AG04449 (cell line): Measurements from ENCODE around the gene DCANP1.

Experiments used
- CTCF ChIA-PET: fragments of 350-600 bp; formaldehyde crosslinking; extraction: SDS; loops from one replicate; lab custom pipeline; 2021; ENCODE audit warnings: antibody characterized with exemption; lab: Yijun Ruan, JAX
- POLR2A ChIA-PET: fragments of 400-600, 350-600 bp; formaldehyde crosslinking; extraction: SDS; loops from one replicate; lab custom pipeline; 2020; ENCODE audit warnings: antibody characterized with exemption, inconsistent platforms; lab: Yijun Ruan, JAX
- DNase-seq: peaks from one replicate; pipeline ENCODE4 v3.0.0-alpha.2; 2010; ENCODE audit warnings: low read depth, low spot score
- H3K4me3 ChIP-seq: 2 replicates; pipeline ENCODE4 v1.5.1; 2011; ENCODE audit warnings: low read depth, mild to moderate bottlenecking, control low read depth, low read length
- TF ChIP-seq, protein P1 (sequence below): IDR thresholded peaks from one replicate; pipeline ENCODE4 v1.5.1; 2011; ENCODE audit warnings: mild to moderate bottlenecking, moderate library complexity, low read length, control low read depth, inconsistent platforms; ENCODE audit not compliant: insufficient read depth; ENCODE audit errors: missing control alignments

DCANP1 gene

GRCh38 chr5:135441919-135442318, 5.2 kb downstream of the DCANP1 start:
- CTCF ChIA-PET = interaction anchor here (0.6 to 10.7 kb wide), 5 partner anchors 16 to 287 kb away, joined by 3 to 134 read pairs (median 28); no protein-coding TSS in a partner anchor
- POLR2A ChIA-PET = no interaction called here
- TF ChIP-seq, protein P1, sequence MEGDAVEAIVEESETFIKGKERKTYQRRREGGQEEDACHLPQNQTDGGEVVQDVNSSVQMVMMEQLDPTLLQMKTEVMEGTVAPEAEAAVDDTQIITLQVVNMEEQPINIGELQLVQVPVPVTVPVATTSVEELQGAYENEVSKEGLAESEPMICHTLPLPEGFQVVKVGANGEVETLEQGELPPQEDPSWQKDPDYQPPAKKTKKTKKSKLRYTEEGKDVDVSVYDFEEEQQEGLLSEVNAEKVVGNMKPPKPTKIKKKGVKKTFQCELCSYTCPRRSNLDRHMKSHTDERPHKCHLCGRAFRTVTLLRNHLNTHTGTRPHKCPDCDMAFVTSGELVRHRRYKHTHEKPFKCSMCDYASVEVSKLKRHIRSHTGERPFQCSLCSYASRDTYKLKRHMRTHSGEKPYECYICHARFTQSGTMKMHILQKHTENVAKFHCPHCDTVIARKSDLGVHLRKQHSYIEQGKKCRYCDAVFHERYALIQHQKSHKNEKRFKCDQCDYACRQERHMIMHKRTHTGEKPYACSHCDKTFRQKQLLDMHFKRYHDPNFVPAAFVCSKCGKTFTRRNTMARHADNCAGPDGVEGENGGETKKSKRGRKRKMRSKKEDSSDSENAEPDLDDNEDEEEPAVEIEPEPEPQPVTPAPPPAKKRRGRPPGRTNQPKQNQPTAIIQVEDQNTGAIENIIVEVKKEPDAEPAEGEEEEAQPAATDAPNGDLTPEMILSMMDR = no peak
- no peak for DNase-seq
- H3K4me3 ChIP-seq = no peak overlapping the region

DNA sequence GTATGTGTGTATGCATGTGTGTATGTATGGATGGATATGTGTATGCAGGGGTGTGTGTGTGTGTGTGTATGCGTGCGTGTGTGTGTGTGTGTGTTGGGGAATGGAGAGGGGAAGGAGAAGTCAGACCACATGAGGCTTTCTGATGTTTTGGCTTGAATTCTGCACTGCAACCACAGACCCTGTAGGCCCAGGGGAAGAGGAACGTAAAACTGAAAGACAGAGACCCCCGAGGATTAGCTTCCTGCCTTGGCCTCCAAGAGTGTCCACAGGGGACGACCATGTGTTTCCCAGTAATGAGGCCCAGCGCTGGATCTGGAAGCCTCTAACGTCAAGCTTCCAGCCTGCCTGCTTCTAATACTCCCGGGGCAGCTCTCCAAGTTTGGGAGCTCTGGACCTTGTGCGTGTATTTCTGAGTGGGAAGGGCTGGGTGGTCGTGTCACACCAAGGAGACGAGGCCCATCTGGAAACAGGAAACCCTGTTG, 5.8 kb downstream of the DCANP1 start:
- ChIA-PET CTCF (interaction anchor here (1.0 to 10.7 kb wide), 6 partner anchors 15 to 117 kb away, joined by 3 to 134 read pairs (median 20); no protein-coding TSS in a partner anchor), POLR2A (no interaction called here)
- TF ChIP-seq, protein P1 = no peak
- no peak overlapping the region for H3K4me3 ChIP-seq
- DNase-seq = no peak

DNA sequence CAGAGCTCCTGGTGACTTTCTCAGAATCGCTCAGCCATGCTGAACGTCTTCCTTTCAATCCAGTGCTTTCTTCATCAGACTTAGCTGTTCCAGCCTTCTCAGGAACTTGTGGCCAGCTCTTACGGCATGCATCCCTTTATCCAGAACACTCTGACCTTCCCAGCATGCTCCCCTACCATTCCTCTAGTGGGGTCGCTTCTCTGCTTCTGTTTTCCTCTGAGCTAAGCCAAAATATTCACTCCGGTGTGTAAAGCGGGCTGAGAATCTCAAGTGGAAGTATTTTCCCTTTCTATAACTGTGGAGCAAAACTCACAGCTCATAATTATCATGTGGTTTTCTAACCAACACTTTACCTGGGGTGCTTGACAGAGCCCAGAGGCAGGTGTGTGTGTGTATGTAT, 6.2 kb downstream of the DCANP1 start:
- no peak for DNase-seq
- TF ChIP-seq, protein P1 = no peak
- POLR2A ChIA-PET = no interaction called here
- no peak overlapping the region for H3K4me3 ChIP-seq
- CTCF ChIA-PET = interaction anchor here (0.7 to 10.7 kb wide), 11 partner anchors 8 to 119 kb away, joined by 3 to 134 read pairs (median 3); no protein-coding TSS in a partner anchor

- H3K4me3 ChIP-seq = no peak overlapping the region
- TF ChIP-seq, protein P1 = no peak
- no peak for DNase-seq
- ChIA-PET CTCF (interaction anchor here (0.9 to 10.7 kb wide), 11 partner anchors 8 to 391 kb away, joined by 3 to 134 read pairs (median 5); partner anchors contain the start of gene DCANP1), POLR2A (no interaction called here)
These were observed 7.6 kb downstream of the DCANP1 start for GRCh38 chr5:135439231-135440205.

DNA sequence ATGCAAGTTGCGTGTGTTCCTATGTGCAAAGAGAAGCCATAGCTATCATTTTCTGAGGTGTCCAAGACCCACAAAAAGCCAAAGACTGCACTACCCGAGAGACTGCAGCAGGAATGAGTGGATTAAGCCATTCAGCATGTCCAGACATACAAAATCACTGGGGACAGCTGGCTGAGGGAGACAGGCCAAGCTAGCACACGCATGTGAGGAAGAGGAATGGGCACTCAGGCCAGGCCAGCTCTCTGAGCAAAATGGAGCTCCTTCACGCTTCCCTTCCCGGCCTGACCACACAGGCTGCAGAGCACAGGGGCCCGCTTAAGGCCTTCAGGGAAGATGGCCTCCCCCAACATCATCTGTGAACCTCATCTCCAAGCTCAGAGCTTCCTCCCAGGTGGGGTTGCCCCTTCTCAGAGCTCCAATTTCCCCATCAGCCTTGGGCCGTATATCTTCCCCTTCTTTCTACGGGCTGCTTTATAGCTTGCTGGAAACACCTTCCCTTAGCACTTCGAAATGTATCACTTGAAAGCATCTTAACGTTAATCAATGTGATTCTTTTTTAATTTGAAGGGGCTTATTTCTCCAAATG, 8.4 kb downstream of the DCANP1 start:
- TF ChIP-seq, protein P1 = no peak
- ChIA-PET POLR2A (no interaction called here), CTCF (interaction anchor here (1.1 to 10.7 kb wide), 6 partner anchors 9 to 392 kb away, joined by 3 to 134 read pairs (median 16); partner anchors contain the start of gene DCANP1)
- H3K4me3 ChIP-seq = no peak overlapping the region
- no peak for DNase-seq
